Endothelial cell of umbilical vein (primary cell): ENCODE results near the gene MYO16.

Experiments used
- EZH2 ChIP-seq: IDR thresholded peaks from 2 replicates; pipeline ENCODE4 v1.6.1; 2012; ENCODE audit warnings: borderline replicate concordance, low read depth, mild to moderate bottlenecking, moderate library complexity, low read length, inconsistent platforms; ENCODE audit not compliant: severe bottlenecking
- MYC ChIP-seq: IDR thresholded peaks from one replicate; pipeline ENCODE4 v1.6.1; 2011; ENCODE audit warnings: mild to moderate bottlenecking, low read depth, low read length
- POLR2A ChIP-seq: IDR thresholded peaks from 2 replicates; pipeline ENCODE4 v1.6.1; 2012; ENCODE audit warnings: low read depth, mild to moderate bottlenecking, control low read depth, low read length
- TF ChIP-seq, protein P1 (sequence below): IDR thresholded peaks from 2 replicates; pipeline ENCODE4 v1.6.1; 2011; ENCODE audit not compliant: insufficient read depth, insufficient read length
- TF ChIP-seq, protein P2 (sequence below), 2 donors: IDR thresholded peaks; 1 replicate in 1 of 2; 2 replicates in 1 of 2; pipeline ENCODE4 v1.5.1; 2011; ENCODE audit warnings: low read length in 2 of 2, mild to moderate bottlenecking in 2 of 2, moderate library complexity in 2 of 2, control low read depth in 1 of 2, inconsistent platforms in 1 of 2, low read depth in 1 of 2; ENCODE audit not compliant: insufficient read depth in 1 of 2; ENCODE audit errors: extremely low read depth in 1 of 2

DNA sequence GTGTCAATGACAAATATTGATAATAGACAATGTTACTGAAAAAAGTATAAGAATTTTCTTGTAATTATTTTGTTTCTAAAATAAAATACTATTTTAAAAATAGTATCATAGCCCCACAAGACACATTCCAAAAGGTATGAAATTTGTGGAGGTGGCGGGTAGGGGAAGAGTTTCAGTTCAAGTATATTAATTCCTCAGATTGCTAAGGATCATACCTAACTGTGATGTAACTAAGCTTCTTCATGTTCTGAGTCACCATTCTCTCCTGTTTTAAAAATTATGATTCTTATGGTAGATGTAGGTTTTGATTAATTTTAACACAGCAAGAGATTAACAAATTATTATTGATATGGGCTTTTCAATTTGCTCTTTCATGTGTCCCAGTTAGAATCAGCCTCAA lies 61.3 kb downstream of the MYO16 start:
- TF ChIP-seq, protein P1, sequence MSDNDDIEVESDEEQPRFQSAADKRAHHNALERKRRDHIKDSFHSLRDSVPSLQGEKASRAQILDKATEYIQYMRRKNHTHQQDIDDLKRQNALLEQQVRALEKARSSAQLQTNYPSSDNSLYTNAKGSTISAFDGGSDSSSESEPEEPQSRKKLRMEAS: no peak
- no peak for TF ChIP-seq POLR2A
- TF ChIP-seq, protein P2, sequence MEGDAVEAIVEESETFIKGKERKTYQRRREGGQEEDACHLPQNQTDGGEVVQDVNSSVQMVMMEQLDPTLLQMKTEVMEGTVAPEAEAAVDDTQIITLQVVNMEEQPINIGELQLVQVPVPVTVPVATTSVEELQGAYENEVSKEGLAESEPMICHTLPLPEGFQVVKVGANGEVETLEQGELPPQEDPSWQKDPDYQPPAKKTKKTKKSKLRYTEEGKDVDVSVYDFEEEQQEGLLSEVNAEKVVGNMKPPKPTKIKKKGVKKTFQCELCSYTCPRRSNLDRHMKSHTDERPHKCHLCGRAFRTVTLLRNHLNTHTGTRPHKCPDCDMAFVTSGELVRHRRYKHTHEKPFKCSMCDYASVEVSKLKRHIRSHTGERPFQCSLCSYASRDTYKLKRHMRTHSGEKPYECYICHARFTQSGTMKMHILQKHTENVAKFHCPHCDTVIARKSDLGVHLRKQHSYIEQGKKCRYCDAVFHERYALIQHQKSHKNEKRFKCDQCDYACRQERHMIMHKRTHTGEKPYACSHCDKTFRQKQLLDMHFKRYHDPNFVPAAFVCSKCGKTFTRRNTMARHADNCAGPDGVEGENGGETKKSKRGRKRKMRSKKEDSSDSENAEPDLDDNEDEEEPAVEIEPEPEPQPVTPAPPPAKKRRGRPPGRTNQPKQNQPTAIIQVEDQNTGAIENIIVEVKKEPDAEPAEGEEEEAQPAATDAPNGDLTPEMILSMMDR (IDR thresholded peaks at IDR 0.05; ENCODE audit: extremely low read depth in 1 of 2, insufficient read depth in 1 of 2, low read depth in 1 of 2, low read length in 2 of 2): no peak
- no peak for TF ChIP-seq EZH2
- TF ChIP-seq MYC: no peak
